T-helper 2 cell (primary cell): Measurements from ENCODE around the gene TARDBP.
"Not testable (repeated sequence)": the region's sequence is repeated elsewhere in the genome, so short reads cannot be mapped to it uniquely, and the experiment has no call there.

Experiments used
- DNase-seq, 5 experiments: peaks; one replicate each; pipeline versions ENCODE4 v3.0.0 to v3.0.0-alpha.2; 2012 to 2022

Gene TARDBP

DNA sequence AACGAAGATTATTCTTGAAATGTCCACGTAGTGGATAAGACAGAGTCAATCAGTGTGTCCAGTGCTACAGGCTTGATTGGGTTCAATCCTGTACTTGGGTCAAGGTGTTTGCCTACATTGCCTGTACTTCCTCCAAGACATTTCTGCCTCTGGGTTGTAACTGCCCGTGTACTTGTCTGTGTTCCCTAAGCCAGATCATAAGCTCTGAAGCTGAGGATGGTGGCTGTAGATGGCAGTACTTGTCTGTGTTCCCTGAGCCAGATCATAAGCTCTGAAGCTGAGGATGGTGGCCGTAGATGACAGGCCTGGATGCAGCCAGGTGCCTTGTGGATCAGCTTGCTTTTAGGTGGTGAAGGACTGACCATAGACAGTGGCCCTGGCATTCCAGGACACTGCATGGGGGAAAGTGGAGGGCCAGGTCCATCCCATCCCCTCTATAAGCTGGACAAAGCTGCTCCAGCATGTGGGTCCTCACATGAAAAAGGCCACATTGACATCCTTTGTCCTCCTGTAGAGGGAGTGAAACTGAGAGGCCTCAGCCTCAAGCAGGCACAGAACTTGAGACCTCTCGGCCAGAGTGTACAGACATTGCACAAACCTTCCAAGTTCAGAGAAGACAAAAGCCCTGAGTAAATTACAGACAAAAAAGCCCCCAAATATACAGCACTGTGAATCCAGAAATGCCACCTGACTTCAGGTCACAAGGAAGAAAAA is 49.4 kb downstream of the TARDBP start:
- peak in 1 of 5 experiments; percentile 31 for DNase-seq

DNA sequence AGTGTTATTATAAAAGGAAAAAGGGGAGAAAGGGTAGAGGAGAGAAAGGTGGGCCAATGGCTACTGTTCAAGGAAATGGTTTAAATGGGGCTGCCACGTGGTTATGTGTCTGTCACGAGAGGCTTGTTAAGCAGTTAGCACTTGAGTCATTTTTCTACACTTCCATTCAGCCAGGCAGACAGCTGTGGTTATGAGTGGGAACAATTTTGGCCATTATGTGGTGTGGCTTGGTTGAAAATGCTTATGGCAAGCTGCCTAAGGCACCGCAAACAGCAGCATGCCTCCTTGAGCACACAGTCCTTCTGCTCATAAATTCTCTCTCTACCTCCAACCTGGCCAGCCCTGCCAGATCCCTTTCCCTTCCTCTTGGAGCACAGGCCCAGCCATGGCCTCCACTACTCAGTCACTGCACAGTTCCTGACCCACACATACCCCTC is 50.5 kb downstream of the TARDBP start:
- DNase-seq: peak in 2 of 5 experiments; percentile 33 to 87

DNA sequence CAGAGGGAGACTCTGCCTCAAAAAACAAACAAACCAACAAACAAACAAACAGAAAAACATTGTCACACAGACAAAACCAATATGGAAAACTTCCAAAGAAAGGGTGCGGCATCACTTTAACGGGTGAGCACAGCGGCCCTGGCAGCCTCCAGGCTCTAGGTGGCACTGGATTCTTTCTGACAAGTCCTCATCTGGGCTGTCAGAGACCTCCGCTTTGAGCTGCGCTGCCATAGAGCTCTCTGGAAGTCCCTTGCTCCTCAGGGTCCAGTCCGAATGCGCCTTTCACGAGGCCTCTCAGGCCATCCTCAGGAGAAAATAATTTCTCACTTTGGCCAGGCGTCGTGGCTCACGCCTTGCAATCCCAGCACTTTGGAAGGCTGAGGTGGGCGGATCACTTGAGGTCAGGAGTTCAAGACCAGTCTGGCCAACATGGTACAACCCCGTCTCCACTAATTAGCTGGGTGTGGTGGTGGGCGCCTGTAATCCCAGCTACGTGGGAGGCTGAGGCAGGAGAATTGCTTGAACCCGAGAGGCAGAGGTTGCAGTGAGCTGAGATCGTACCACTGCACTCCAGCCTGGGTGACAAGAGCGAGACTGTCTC is 51.6 kb downstream of the TARDBP start:
- not testable (repeated sequence) for DNase-seq

GRCh38 chr1:11064942-11065341 is 52.5 kb downstream of the TARDBP start:
- no peak for DNase-seq

DNA sequence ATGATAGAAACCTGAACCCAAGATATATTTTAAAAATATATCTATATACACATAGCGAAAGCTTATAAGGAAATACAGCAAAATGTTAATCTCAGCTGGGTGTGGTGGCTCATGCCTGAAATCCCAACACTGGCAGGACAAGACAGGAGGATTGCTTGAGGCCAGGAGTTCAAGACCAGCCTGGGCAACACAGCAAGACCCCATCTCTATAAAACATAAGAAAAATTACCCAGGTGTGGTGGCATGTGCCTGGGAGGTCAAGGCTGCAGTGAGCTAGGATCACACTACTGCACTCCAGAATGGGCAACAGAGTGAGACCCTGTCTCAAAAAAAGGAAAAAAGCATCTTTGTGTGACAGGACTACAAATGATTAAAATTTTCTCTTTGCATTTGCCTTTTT is 53.3 kb downstream of the TARDBP start:
- DNase-seq: no peak

DNA sequence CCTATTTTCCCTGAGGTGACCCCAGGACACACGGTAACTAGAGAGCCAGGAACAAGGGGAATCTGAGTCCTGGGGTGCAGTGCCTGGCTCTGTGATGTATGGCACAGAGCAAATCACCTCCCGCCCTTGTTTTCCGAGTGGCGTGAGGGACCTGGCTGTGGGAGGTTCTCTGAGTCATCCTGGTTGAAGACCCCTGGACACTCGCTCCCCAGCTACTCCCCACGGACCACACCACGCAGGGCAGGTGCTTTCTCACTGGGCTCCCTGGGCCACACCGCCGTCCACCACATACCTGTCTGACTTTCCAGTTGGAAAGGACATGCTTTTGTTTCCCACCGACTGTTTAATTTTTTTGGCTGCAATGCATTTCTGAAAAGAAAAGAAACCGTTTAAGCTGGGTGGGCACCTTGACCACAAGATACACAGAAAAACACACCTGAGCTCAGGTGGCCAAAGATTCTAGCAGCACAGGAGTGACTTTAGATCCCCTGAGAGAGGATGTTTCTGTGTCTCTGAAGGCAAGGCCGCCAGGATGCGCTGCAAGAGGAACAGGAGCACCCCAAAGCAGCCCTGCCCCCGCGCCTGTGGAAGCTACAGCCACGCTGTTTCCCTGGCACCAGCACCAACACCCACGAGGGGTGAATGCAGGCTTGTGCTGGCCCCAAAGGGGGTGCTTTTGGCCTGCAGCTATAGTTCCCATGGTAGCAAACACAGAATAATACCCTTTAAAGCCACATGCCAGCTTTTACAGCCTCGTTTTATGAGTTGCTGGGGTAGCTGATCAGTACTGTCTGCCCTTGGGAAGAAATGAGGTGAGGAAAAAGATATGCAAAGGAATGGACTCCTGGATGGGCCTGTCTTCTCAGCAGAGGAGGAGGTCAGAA is 55.5 kb downstream of the TARDBP start:
- no peak for DNase-seq

- no peak for DNase-seq
Observed at GRCh38 chr1:11068600-11069473, 56.4 kb downstream of the TARDBP start.

- DNase-seq: no peak
Observed at GRCh38 chr1:11070876-11071275, 58.4 kb downstream of the TARDBP start.

GRCh38 chr1:11071463-11072215 is 59.2 kb downstream of the TARDBP start:
- no peak for DNase-seq

GRCh38 chr1:11072216-11072917 is 59.9 kb downstream of the TARDBP start:
- peak in 1 of 5 experiments; percentile 24 for DNase-seq

- not testable (repeated sequence) for DNase-seq
Observed at GRCh38 chr1:11073398-11073797, 60.9 kb downstream of the TARDBP start.
